ENCODE results near the gene DAGLA.

GRCh38 chr11:61743486-61744095 is 63.4 kb downstream of the DAGLA start:
- TF ChIP-seq SUZ12 (IDR thresholded peaks at IDR 0.05) (no peak), FOXM1 (IDR thresholded peaks at IDR 0.05; ENCODE audit: borderline replicate concordance) (no peak), BHLHE40 (IDR thresholded peaks at IDR 0.05; ENCODE audit: borderline replicate concordance) (no peak), TARDBP (IDR thresholded peaks at IDR 0.05) (no peak), L3MBTL2 (conservative IDR thresholded peaks at IDR 0.05) (no peak), HDGF (IDR thresholded peaks at IDR 0.05; ENCODE audit: borderline replicate concordance) (no peak), SP1 (IDR thresholded peaks at IDR 0.05) (no peak), ZNF384 (IDR thresholded peaks at IDR 0.05) (no peak), LEF1 (IDR thresholded peaks at IDR 0.05; ENCODE audit: borderline replicate concordance) (no peak), NFRKB (IDR thresholded peaks at IDR 0.05) (no peak), CTBP1 (IDR thresholded peaks at IDR 0.05; ENCODE audit: borderline replicate concordance) (no peak), ARNT (IDR thresholded peaks at IDR 0.05) (no peak), ELF4 (IDR thresholded peaks at IDR 0.05) (no peak), PKNOX1 (IDR thresholded peaks at IDR 0.05) (no peak)
